WTC11 (cell line): ENCODE data around the gene SLCO6A1. TPM values are rescaled to one million over a fixed set of nuclear protein-coding genes. Genes with fewer than 3 reads are reported as not detected.
"Not testable (repeated sequence)": the region's sequence is repeated elsewhere in the genome, so short reads cannot be mapped to it uniquely, and the experiment has no call there.

Experiments
- ATAC-seq: fragments of 200-7000 bp; cut with Tn5 transposase; 2 replicates; pipeline ENCODE4 v1.10.0; 2021; ENCODE audit warnings: mild to moderate bottlenecking, moderate library complexity
- CTCF ChIA-PET: fragments of 300-600 bp; sonication (Branson Sonifier 250); formaldehyde crosslinking; loops from one replicate; lab custom pipeline; 2021; ENCODE audit warnings: antibody characterized with exemption; lab: Charles Lee
- POLR2A ChIA-PET: fragments of 350-600 bp; sonication (Branson Sonifier 250); formaldehyde crosslinking; loops from one replicate; lab custom pipeline; 2021; ENCODE audit warnings: antibody characterized with exemption; lab: Charles Lee
- DNase-seq: peaks from one replicate; pipeline ENCODE4 v3.0.0; 2021; ENCODE audit warnings: low spot score
- H3K27ac Mint-ChIP-seq: 2 replicates; pipeline ENCODE4 v1.8.0; 2021; ENCODE audit warnings: mixed read lengths
- H3K27me3 Mint-ChIP-seq: 2 replicates; pipeline ENCODE4 v1.8.0; 2021; ENCODE audit warnings: low read depth, mild to moderate bottlenecking, moderate library complexity, mixed read lengths
- H3K36me3 Mint-ChIP-seq: 2 replicates; pipeline ENCODE4 v1.8.0; 2021; ENCODE audit warnings: mixed read lengths
- H3K4me1 Mint-ChIP-seq: 2 replicates; pipeline ENCODE4 v1.8.0; 2022; ENCODE audit warnings: mixed read lengths
- H3K4me3 Mint-ChIP-seq: 2 replicates; pipeline ENCODE4 v1.8.0; 2021; ENCODE audit warnings: mild to moderate bottlenecking, moderate library complexity, mixed read lengths
- H3K9me3 Mint-ChIP-seq: 2 replicates; pipeline ENCODE4 v1.8.0; 2021; ENCODE audit warnings: mixed read lengths
- ATF1 ChIP-seq: sonication (generic); formaldehyde crosslinking; IDR thresholded peaks from 2 replicates; pipeline ENCODE4 v1.8.1; 2023; ENCODE audit warnings: mild to moderate bottlenecking, moderate library complexity, missing genetic modification reagents
- FOXP1 ChIP-seq: sonication (generic); formaldehyde crosslinking; IDR thresholded peaks from 2 replicates; pipeline ENCODE4 v1.8.0; 2022; ENCODE audit warnings: missing genetic modification reagents, mild to moderate bottlenecking, moderate library complexity, borderline replicate concordance
- IRF2 ChIP-seq: sonication (generic); formaldehyde crosslinking; IDR thresholded peaks from 2 replicates; pipeline ENCODE4 v1.8.0; 2022; ENCODE audit warnings: low read depth, missing genetic modification reagents, borderline replicate concordance
- NR2C2 ChIP-seq: sonication (generic); formaldehyde crosslinking; IDR thresholded peaks from 2 replicates; pipeline ENCODE4 v1.8.0; 2022; ENCODE audit warnings: mild to moderate bottlenecking, missing genetic modification reagents
- PRRX2 ChIP-seq: fragments of 250-450 bp; sonication (Bioruptor Pico); IDR thresholded peaks from 2 replicates; pipeline ENCODE4 v1.8.0; 2021; ENCODE audit warnings: mild to moderate bottlenecking
- RORB ChIP-seq: fragments of 250-450 bp; sonication (Bioruptor Pico); IDR thresholded peaks from 2 replicates; pipeline ENCODE4 v1.9.0; 2021; ENCODE audit warnings: mild to moderate bottlenecking
- ZNF232 ChIP-seq: sonication (generic); formaldehyde crosslinking; IDR thresholded peaks from 2 replicates; pipeline ENCODE4 v1.8.0; 2022; ENCODE audit warnings: mild to moderate bottlenecking, missing genetic modification reagents
- total RNA-seq: library from RNA; stranded (reverse); gene quantifications from 3 replicates; pipeline ENCODE4 v1.2.3, GENCODE V29; 2021
- TF ChIP-seq, protein P1 (sequence below): fragments of 250-450 bp; sonication (Bioruptor Pico); IDR thresholded peaks from 2 replicates; pipeline ENCODE4 v1.9.0; 2021; ENCODE audit warnings: moderate library complexity, mild to moderate bottlenecking, inconsistent platforms, borderline replicate concordance
- TF ChIP-seq, protein P2 (sequence below): sonication (generic); formaldehyde crosslinking; IDR thresholded peaks from 2 replicates; pipeline ENCODE4 v1.8.1; 2023; ENCODE audit warnings: mild to moderate bottlenecking, moderate library complexity, missing genetic modification reagents
- TF ChIP-seq, protein P3 (sequence below): sonication (generic); formaldehyde crosslinking; IDR thresholded peaks from 2 replicates; pipeline ENCODE4 v1.8.0; 2023; ENCODE audit warnings: missing genetic modification reagents, mild to moderate bottlenecking, borderline replicate concordance
- TF ChIP-seq, protein P4 (sequence below): sonication (generic); formaldehyde crosslinking; IDR thresholded peaks from 2 replicates; pipeline ENCODE4 v1.8.1; 2023; ENCODE audit warnings: mild to moderate bottlenecking, missing genetic modification reagents, moderate library complexity
- TF ChIP-seq, protein P5 (sequence below): sonication (generic); formaldehyde crosslinking; IDR thresholded peaks from 2 replicates; pipeline ENCODE4 v1.8.1; 2022; ENCODE audit warnings: mild to moderate bottlenecking, missing genetic modification reagents, moderate library complexity, borderline replicate concordance
- TF ChIP-seq, protein P6 (sequence below): sonication (generic); formaldehyde crosslinking; IDR thresholded peaks from 2 replicates; pipeline ENCODE4 v1.8.1; 2022; ENCODE audit warnings: low read depth, missing genetic modification reagents, borderline replicate concordance
- TF ChIP-seq, protein P7 (sequence below): sonication (generic); formaldehyde crosslinking; IDR thresholded peaks from 2 replicates; pipeline ENCODE4 v1.8.1; 2022; ENCODE audit warnings: low read depth, mild to moderate bottlenecking, moderate library complexity, missing genetic modification reagents, borderline replicate concordance
- TF ChIP-seq, protein P8 (sequence below): fragments of 200-600 bp; IDR thresholded peaks from 2 replicates; pipeline ENCODE4 v1.8.0; 2022; ENCODE audit warnings: antibody characterized with exemption

The SLCO6A1 gene
- total RNA-seq, 1 experiment from 2014 or later, result 0.42 TPM

DNA sequence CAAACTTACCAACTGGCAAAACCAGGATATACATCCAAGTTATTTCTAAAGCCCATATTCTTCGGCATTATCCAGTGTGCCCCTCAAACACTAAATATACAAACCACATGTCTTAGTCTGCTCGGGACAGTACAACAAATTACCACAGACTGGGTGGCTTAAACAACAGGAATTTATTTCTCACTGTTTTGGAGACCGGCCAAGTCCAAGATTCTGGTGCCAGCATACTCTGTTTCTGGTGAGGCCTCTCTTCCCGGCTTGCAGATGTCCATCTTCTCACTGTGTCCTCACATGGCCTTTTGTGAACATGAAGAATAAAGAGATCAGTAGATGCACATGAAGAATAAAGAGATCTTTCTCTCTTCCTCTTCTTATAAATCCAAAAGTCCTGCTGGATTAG lies 12.9 kb upstream of the SLCO6A1 start:
- no peaks in the 10 kb centered on the region for H3K27me3 Mint-ChIP-seq
- no peak for DNase-seq
- H3K4me1 Mint-ChIP-seq, result no peaks in the 10 kb centered on the region
- no peak overlapping the region for H3K4me3 Mint-ChIP-seq
- CTCF ChIA-PET, result no interaction called here
- TF ChIP-seq IRF2 (CRISPR knock-in tag) (no peak), FOXP1 (CRISPR knock-in tag) (no peak), ZNF232 (no peak), ATF1 (no peak), PRRX2 (CRISPR knock-in tag) (no peak)
- TF ChIP-seq, protein P1, sequence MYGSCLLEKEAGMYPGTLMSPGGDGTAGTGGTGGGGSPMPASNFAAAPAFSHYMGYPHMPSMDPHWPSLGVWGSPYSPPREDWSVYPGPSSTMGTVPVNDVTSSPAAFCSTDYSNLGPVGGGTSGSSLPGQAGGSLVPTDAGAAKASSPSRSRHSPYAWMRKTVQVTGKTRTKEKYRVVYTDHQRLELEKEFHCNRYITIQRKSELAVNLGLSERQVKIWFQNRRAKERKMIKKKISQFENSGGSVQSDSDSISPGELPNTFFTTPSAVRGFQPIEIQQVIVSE (CRISPR knock-in tag), result no peak
- TF ChIP-seq, protein P2, sequence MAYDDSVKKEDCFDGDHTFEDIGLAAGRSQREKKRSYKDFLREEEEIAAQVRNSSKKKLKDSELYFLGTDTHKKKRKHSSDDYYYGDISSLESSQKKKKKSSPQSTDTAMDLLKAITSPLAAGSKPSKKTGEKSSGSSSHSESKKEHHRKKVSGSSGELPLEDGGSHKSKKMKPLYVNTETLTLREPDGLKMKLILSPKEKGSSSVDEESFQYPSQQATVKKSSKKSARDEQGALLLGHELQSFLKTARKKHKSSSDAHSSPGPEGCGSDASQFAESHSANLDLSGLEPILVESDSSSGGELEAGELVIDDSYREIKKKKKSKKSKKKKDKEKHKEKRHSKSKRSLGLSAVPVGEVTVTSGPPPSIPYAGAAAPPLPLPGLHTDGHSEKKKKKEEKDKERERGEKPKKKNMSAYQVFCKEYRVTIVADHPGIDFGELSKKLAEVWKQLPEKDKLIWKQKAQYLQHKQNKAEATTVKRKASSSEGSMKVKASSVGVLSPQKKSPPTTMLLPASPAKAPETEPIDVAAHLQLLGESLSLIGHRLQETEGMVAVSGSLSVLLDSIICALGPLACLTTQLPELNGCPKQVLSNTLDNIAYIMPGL, result no peak
- TF ChIP-seq, protein P3, sequence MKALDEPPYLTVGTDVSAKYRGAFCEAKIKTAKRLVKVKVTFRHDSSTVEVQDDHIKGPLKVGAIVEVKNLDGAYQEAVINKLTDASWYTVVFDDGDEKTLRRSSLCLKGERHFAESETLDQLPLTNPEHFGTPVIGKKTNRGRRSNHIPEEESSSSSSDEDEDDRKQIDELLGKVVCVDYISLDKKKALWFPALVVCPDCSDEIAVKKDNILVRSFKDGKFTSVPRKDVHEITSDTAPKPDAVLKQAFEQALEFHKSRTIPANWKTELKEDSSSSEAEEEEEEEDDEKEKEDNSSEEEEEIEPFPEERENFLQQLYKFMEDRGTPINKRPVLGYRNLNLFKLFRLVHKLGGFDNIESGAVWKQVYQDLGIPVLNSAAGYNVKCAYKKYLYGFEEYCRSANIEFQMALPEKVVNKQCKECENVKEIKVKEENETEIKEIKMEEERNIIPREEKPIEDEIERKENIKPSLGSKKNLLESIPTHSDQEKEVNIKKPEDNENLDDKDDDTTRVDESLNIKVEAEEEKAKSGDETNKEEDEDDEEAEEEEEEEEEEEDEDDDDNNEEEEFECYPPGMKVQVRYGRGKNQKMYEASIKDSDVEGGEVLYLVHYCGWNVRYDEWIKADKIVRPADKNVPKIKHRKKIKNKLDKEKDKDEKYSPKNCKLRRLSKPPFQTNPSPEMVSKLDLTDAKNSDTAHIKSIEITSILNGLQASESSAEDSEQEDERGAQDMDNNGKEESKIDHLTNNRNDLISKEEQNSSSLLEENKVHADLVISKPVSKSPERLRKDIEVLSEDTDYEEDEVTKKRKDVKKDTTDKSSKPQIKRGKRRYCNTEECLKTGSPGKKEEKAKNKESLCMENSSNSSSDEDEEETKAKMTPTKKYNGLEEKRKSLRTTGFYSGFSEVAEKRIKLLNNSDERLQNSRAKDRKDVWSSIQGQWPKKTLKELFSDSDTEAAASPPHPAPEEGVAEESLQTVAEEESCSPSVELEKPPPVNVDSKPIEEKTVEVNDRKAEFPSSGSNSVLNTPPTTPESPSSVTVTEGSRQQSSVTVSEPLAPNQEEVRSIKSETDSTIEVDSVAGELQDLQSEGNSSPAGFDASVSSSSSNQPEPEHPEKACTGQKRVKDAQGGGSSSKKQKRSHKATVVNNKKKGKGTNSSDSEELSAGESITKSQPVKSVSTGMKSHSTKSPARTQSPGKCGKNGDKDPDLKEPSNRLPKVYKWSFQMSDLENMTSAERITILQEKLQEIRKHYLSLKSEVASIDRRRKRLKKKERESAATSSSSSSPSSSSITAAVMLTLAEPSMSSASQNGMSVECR (CRISPR knock-in tag), result no peak
- TF ChIP-seq, protein P4, sequence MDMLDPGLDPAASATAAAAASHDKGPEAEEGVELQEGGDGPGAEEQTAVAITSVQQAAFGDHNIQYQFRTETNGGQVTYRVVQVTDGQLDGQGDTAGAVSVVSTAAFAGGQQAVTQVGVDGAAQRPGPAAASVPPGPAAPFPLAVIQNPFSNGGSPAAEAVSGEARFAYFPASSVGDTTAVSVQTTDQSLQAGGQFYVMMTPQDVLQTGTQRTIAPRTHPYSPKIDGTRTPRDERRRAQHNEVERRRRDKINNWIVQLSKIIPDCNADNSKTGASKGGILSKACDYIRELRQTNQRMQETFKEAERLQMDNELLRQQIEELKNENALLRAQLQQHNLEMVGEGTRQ (CRISPR knock-in tag), result no peak
- TF ChIP-seq, protein P5, sequence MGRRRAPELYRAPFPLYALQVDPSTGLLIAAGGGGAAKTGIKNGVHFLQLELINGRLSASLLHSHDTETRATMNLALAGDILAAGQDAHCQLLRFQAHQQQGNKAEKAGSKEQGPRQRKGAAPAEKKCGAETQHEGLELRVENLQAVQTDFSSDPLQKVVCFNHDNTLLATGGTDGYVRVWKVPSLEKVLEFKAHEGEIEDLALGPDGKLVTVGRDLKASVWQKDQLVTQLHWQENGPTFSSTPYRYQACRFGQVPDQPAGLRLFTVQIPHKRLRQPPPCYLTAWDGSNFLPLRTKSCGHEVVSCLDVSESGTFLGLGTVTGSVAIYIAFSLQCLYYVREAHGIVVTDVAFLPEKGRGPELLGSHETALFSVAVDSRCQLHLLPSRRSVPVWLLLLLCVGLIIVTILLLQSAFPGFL (CRISPR knock-in tag), result no peak
- TF ChIP-seq, all 79 proteins: peak for 0
- Mint-ChIP-seq H3K36me3 (no peaks in the 10 kb centered on the region), H3K9me3 (no peaks in the 10 kb centered on the region), H3K27ac (no peak overlapping the region)
- POLR2A ChIA-PET, result no interaction called here
- no peak for ATAC-seq

DNA sequence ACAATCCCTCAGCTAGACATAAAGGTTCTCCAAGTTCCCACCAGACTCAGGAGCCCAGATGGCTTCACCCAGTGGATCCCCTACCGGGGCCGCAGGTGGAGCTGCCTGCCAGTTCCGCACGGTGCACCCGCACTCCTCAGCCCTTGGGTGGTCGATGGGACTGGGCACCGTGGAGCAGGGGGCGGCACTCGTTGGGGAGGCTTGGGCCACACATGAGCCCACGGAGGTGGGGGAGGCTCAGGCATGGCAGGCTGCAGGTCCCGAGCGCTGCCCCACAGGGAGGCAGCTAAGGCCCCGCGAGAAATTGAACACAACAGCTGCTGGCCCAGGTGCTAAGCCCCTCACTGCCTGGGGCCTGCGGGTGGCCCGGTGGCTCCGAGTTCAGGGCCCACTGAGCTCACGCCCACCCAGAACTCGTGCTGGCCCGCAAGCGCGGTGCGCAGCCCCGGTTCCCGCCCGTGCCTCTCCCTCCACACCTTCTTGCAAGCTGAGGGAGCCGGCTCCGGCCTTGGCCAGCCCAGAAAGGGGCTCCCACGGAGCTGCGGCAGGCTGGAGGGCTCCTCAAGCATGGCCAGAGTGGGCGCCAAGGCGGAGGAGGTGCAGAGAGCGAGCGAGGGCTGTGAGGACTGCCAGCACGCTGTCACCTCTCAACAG lies 7.4 kb downstream of the SLCO6A1 start:
- DNase-seq, H3K27ac Mint-ChIP-seq, ATAC-seq, H3K4me1 Mint-ChIP-seq, POLR2A ChIA-PET, H3K27me3 Mint-ChIP-seq, H3K4me3 Mint-ChIP-seq, CTCF ChIA-PET: not testable (repeated sequence)
- Mint-ChIP-seq H3K36me3 (peaks cover 10% of the 10 kb centered on the region), H3K9me3 (peaks cover 27% of the 10 kb centered on the region)

DNA sequence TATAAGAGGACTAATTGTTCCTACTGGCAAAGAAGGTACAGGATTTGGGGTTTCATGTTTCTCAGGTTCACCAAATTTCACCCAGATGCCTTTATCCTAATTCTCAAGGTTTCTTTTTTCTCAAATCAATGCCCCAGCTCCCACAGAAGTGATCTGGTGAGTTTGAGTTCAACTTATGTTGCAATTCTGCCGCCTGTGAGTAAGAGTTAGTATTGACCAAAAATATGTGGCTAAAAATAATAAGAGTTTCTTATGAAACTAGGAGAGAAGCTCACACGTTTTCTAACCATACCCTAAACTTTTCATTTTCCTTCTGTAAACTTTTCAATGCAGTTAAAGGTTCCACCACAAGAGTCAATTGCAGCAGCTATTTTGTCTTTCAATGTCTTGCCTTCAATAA lies 15.1 kb downstream of the SLCO6A1 start:
- CTCF ChIA-PET, result no interaction called here
- no peak for ATAC-seq
- H3K4me3 Mint-ChIP-seq, result no peak overlapping the region
- H3K27me3 Mint-ChIP-seq, result no peaks in the 10 kb centered on the region
- POLR2A ChIA-PET, result no interaction called here
- DNase-seq, result no peak
- no peaks in the 10 kb centered on the region for H3K4me1 Mint-ChIP-seq
- no peak overlapping the region for H3K27ac Mint-ChIP-seq
- H3K9me3 Mint-ChIP-seq, result no peaks in the 10 kb centered on the region
- H3K36me3 Mint-ChIP-seq, result no peaks in the 10 kb centered on the region
- TF ChIP-seq, protein P6, sequence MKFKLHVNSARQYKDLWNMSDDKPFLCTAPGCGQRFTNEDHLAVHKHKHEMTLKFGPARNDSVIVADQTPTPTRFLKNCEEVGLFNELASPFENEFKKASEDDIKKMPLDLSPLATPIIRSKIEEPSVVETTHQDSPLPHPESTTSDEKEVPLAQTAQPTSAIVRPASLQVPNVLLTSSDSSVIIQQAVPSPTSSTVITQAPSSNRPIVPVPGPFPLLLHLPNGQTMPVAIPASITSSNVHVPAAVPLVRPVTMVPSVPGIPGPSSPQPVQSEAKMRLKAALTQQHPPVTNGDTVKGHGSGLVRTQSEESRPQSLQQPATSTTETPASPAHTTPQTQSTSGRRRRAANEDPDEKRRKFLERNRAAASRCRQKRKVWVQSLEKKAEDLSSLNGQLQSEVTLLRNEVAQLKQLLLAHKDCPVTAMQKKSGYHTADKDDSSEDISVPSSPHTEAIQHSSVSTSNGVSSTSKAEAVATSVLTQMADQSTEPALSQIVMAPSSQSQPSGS, result no peak
- no peak for TF ChIP-seq RORB
- no peak for TF ChIP-seq NR2C2 (CRISPR knock-in tag)
- TF ChIP-seq, protein P2, result no peak
- TF ChIP-seq, protein P7, sequence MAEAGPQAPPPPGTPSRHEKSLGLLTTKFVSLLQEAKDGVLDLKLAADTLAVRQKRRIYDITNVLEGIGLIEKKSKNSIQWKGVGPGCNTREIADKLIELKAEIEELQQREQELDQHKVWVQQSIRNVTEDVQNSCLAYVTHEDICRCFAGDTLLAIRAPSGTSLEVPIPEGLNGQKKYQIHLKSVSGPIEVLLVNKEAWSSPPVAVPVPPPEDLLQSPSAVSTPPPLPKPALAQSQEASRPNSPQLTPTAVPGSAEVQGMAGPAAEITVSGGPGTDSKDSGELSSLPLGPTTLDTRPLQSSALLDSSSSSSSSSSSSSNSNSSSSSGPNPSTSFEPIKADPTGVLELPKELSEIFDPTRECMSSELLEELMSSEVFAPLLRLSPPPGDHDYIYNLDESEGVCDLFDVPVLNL (CRISPR knock-in tag), result no peak
- TF ChIP-seq, protein P8, sequence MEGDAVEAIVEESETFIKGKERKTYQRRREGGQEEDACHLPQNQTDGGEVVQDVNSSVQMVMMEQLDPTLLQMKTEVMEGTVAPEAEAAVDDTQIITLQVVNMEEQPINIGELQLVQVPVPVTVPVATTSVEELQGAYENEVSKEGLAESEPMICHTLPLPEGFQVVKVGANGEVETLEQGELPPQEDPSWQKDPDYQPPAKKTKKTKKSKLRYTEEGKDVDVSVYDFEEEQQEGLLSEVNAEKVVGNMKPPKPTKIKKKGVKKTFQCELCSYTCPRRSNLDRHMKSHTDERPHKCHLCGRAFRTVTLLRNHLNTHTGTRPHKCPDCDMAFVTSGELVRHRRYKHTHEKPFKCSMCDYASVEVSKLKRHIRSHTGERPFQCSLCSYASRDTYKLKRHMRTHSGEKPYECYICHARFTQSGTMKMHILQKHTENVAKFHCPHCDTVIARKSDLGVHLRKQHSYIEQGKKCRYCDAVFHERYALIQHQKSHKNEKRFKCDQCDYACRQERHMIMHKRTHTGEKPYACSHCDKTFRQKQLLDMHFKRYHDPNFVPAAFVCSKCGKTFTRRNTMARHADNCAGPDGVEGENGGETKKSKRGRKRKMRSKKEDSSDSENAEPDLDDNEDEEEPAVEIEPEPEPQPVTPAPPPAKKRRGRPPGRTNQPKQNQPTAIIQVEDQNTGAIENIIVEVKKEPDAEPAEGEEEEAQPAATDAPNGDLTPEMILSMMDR, result no peak
